ENCODE measurements around the gene PLEKHA7.

PLEKHA7 gene

GRCh38 chr11:16789063-16789420, 225.2 kb downstream of the PLEKHA7 start:
- no peak for DNase-seq (ENCODE audit: low read depth)

GRCh38 chr11:16788141-16789062, 225.8 kb downstream of the PLEKHA7 start:
- DNase-seq (ENCODE audit: low read depth): peak; percentile 75

GRCh38 chr11:16787035-16787742, 227.0 kb downstream of the PLEKHA7 start:
- DNase-seq (ENCODE audit: low read depth): no peak

DNA sequence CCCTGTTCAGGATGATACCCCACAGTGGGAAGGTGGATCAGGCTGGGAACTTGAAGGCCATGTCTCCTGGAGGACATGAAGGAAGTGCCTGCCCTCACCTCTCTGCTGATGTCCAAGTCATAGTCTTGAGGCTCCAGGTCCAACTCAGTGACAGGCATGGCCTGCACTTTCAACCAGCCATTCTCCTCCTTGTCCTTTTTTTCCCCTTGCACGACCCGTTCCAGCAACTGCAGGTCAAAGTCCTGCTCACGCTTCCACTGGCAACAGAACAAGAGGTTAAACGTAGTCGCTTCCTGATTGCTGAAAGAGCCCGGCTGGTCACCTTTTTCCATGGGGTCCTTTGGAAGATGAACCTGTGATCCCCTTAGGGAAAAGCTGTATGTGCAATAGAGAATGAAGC, 228.1 kb downstream of the PLEKHA7 start:
- DNase-seq (ENCODE audit: low read depth): no peak

GRCh38 chr11:16785520-16786128, 228.6 kb downstream of the PLEKHA7 start:
- peak; percentile 66 for DNase-seq (ENCODE audit: low read depth)

DNA sequence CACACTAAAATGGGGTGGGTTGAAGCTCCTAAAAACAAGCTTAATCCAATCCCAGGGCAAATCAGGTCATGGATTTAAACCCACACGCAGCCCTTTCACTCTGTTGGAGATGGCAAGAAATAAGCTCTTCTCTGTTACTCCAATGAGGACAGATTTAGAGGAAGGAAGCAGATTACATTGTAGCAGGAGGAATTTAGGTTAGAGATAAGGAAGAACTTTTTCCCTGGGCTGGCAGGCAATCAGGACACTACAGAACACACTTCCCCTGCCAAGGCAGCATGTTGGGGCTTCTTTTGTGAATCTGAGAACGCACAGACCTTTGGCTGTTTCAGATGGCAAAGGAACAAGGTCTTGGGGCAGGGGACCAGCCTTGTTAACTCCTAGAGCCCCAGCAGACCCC, 229.5 kb downstream of the PLEKHA7 start:
- no peak for DNase-seq (ENCODE audit: low read depth)

- no peak for DNase-seq (ENCODE audit: low read depth)
Measured at GRCh38 chr11:16784097-16784496, 230.1 kb downstream of the PLEKHA7 start.

GRCh38 chr11:16783321-16783801, 230.9 kb downstream of the PLEKHA7 start:
- DNase-seq (ENCODE audit: low read depth): no peak

- no peak for DNase-seq (ENCODE audit: low read depth)
Measured at GRCh38 chr11:16781936-16782919, 232.0 kb downstream of the PLEKHA7 start.

DNA sequence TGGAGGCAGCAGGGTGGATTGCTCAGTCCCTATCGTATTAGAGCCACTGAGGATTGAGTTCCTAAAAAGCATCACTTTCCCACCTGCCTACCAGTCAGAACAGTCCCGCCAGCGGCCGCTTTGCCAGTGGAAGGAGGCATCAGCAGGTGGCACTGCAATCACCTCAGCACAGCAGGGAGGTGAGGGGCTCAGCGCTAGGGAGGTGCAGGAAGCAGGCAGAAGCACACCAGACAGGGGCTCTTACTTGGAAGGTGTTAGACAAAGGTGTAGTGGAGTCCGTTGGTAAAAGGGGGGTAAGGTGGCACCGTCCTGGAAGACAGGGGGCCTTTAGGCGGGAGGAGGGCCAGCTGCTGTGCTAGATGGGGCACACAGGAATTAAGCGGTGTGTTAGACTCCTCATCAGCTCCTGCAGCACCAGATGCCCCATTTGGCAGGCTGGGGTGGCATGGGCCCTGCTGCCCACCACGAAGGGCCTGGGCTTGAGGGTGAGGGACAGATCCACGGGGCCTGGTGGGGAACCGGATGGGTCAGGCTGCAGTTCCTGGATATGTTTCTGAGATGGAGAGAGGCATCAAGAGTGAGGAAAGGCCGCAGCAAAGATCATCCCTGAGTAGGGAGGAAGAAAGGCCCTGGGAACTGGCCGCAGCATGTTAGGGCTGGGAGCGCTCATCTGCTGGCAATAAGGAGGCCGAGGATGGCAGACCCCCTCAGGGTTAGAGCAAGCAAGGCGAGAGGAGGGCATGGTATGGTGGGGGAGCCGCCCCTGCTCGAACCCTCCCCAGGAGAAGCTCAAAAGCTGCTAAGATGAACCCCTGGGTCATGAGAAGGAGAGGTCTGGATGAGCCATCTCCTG, 233.3 kb downstream of the PLEKHA7 start:
- DNase-seq (ENCODE audit: low read depth): no peak

- DNase-seq (ENCODE audit: low read depth): no peak
Measured at GRCh38 chr11:16780146-16780545, 234.1 kb downstream of the PLEKHA7 start.

DNA sequence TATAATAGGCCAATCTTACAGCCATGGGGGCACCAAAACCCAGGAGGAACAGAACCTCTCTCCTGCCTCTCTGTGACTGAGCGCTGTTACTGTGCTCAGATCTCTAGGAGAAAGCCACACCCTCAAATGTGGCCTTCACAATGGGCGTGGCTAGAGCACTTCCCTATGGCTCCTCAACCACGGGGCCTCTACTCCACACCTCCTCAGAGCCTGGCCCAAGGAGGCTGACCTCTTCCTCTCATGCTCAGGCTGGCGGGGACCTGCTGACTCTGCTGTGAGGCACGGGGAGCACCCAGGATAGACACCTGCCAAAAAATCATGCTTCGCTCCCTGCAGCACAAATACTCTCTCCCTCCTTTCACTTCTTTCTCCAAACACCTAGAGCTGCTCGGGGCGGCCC, 234.8 kb downstream of the PLEKHA7 start:
- no peak for DNase-seq (ENCODE audit: low read depth)

GRCh38 chr11:16778876-16779275, 235.3 kb downstream of the PLEKHA7 start:
- DNase-seq (ENCODE audit: low read depth): no peak

- no peak for DNase-seq (ENCODE audit: low read depth)
Measured at GRCh38 chr11:16778286-16778685, 235.9 kb downstream of the PLEKHA7 start.

GRCh38 chr11:16777613-16777975, 236.6 kb downstream of the PLEKHA7 start:
- DNase-seq (ENCODE audit: low read depth): no peak

DNA sequence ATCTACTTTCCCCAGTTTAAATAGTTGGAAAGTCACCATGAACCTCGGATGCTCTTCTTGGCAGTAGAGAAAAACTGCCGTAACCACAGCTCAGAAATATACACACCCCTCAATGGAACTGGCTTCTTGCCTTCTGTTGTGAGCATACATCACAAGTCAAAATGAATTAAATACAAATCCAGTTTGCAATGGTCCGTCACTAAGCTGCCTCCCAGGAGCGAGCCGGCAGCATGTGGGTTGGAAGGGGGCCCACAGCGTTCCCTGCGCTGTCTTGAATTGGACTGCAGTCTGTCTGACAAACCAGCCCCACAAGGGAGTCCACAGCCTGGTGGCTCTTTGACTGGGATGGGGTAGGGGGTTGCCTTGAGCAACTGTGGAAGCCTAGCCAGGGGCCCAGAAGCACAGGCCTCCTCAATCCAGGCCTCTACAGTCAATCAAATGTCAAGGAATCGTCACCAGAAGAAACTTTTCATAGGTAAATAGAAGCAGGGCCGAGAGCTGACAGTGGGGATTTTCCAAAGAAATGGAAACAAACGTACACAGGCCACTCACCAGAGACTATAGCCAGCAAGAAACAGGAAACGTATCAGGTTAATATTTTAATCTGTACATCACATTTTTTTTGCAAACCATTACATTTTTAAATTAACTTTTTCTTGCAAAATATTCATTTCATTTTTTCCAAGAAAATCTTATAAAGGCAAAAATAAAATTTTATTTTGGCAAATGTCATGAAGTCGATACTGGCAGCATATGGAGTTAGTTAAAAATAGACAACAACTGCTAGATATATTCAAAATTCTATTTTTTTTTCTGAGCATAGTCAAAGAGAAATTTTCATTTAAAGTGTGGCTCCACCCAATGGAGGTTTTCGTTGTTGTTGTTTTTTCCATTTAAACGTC, 237.3 kb downstream of the PLEKHA7 start:
- peak; percentile 77 for DNase-seq (ENCODE audit: low read depth)

GRCh38 chr11:16775614-16776283, 238.5 kb downstream of the PLEKHA7 start:
- no peak for DNase-seq (ENCODE audit: low read depth)

DNA sequence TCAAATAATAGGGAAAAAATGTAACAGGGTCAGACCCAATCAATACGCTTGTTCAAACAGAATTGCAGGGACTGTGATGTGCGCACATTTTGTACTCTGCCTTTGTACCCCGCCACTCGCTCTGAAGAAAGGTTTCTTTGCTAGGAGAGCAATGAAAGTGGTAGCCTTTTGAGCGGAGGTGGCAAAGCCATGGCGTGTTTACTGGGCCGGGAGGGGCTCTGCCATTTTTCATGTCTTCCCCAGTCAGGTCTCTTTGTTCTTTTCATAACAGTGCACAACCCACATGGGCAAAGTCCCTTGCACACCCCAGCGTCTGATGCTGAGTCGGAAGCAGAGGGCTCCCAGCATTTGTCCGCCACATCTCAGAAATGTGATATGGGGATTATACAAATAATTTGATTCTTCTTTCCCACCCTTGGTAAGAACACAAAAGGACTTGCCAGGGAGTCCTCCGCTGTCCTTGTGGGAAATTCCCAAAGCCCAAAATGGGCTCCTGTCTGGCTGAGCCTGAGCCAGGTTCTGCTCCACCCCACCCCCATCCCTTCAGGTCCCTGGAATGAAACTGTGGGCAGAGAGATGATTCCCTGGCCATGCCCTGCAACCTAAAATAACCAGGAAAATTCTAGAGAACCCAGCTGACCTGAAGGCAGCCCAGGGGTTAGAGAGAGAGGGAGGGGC, 239.1 kb downstream of the PLEKHA7 start:
- DNase-seq (ENCODE audit: low read depth): no peak
